Ishikawa (cell line): ENCODE measurements around the gene SPANXN4.

Experiments
- CEBPB ChIP-seq: IDR thresholded peaks from 2 replicates; pipeline ENCODE4 v1.6.1; 2012
- CREB1 ChIP-seq: IDR thresholded peaks from 2 replicates; pipeline ENCODE4 v1.6.1; 2012; ENCODE audit warnings: low read depth
- EGR1 ChIP-seq: IDR thresholded peaks from 2 replicates; pipeline ENCODE4 v1.6.1; 2012
- EP300 ChIP-seq: IDR thresholded peaks from 2 replicates; pipeline ENCODE4 v1.6.1; 2012; ENCODE audit warnings: borderline replicate concordance
- FOXM1 ChIP-seq: IDR thresholded peaks from 2 replicates; pipeline ENCODE4 v1.6.1; 2012; ENCODE audit warnings: low read depth, borderline replicate concordance
- NFIC ChIP-seq: IDR thresholded peaks from 2 replicates; pipeline ENCODE4 v1.6.1; 2012
- RAD21 ChIP-seq: IDR thresholded peaks from 2 replicates; pipeline ENCODE4 v1.6.1; 2012; ENCODE audit warnings: low read depth
- REST ChIP-seq: IDR thresholded peaks from 2 replicates; pipeline ENCODE4 v1.6.1; 2012; ENCODE audit warnings: low read depth, mild to moderate bottlenecking
- TAF1 ChIP-seq: IDR thresholded peaks from 2 replicates; pipeline ENCODE4 v1.6.1; 2012; ENCODE audit warnings: low read depth, mild to moderate bottlenecking
- TCF12 ChIP-seq: IDR thresholded peaks from 2 replicates; pipeline ENCODE4 v1.6.1; 2012; ENCODE audit warnings: low read depth
- TEAD4 ChIP-seq: IDR thresholded peaks from 2 replicates; pipeline ENCODE4 v1.6.1; 2012
- YY1 ChIP-seq: IDR thresholded peaks from 2 replicates; pipeline ENCODE4 v1.6.1; 2012; ENCODE audit warnings: low read depth
- ZBTB7A ChIP-seq: IDR thresholded peaks from 2 replicates; pipeline ENCODE4 v1.6.1; 2012; ENCODE audit warnings: low read depth
- TF ChIP-seq, protein P1 (sequence below): IDR thresholded peaks from 2 replicates; pipeline ENCODE4 v1.6.1; 2012
- TF ChIP-seq, protein P2 (sequence below): IDR thresholded peaks from 2 replicates; pipeline ENCODE4 v1.6.1; 2012

The SPANXN4 gene

GRCh38 chrX:142998447-142999198 lies 27.1 kb upstream of the SPANXN4 start:
- TF ChIP-seq CEBPB: no peak
- no peak for TF ChIP-seq TCF12
- TF ChIP-seq EP300: no peak
- TF ChIP-seq EGR1: no peak
- TF ChIP-seq TAF1: no peak

DNA sequence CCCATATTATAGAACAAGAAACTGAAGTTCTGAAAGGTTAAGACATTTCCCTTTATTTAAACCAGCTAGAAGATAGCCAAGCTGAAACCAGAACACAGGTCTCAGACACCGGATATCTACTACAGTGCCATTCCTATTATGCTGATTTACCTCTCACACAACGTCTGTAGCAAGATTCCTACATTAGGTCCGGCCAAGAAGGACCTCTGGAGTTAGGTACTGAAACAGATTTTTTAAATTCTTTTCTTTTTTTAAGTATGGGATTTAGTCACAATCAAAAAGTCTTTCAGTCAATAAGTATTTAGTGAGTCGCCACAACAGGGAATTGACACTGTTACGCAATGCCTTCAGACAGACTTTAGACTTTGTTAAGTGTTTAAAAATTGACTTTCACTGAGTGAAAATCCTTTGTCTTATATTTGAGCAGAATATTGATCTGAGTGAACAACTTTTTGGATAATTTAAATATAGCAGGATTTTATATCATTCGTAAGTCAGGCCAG lies 26.5 kb upstream of the SPANXN4 start:
- TF ChIP-seq CREB1 (no peak), RAD21 (no peak), YY1 (no peak)
- TF ChIP-seq, protein P1, sequence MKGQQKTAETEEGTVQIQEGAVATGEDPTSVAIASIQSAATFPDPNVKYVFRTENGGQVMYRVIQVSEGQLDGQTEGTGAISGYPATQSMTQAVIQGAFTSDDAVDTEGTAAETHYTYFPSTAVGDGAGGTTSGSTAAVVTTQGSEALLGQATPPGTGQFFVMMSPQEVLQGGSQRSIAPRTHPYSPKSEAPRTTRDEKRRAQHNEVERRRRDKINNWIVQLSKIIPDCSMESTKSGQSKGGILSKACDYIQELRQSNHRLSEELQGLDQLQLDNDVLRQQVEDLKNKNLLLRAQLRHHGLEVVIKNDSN: no peak

GRCh38 chrX:143002206-143002605 lies 23.5 kb upstream of the SPANXN4 start:
- TF ChIP-seq TAF1 (no peak), TEAD4 (no peak), TCF12 (no peak), REST (no peak), RAD21 (no peak), YY1 (no peak), EP300 (no peak), CREB1 (no peak), EGR1 (no peak), CEBPB (no peak), NFIC (no peak), FOXM1 (no peak), ZBTB7A (no peak)
- TF ChIP-seq, protein P1: no peak
- TF ChIP-seq, protein P2, sequence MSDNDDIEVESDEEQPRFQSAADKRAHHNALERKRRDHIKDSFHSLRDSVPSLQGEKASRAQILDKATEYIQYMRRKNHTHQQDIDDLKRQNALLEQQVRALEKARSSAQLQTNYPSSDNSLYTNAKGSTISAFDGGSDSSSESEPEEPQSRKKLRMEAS: no peak

GRCh38 chrX:143017272-143017671 lies 8.5 kb upstream of the SPANXN4 start:
- TF ChIP-seq EP300 (no peak), NFIC (no peak), CREB1 (no peak)

DNA sequence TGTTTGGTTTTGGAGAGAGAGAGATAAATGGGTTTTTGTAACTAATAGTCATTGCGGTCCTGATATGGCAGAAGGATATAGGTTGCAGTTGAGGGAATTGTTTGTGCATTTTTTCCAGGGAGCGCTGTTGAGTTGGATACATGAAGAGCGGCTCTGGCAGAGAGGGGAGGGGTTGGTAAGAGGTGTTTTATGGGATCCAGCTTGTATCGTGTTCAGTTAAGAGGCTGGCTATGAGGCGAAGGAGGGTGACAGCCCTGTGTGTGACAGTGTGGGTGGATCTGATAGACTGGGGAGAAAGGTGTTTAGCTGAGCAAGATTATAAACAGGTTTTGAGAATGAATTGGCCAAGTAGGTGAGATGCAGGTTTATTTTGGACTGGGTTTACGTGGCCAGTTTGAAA lies 1.5 kb downstream of the SPANXN4 start:
- TF ChIP-seq CEBPB (no peak), TAF1 (no peak), REST (no peak), TCF12 (no peak), YY1 (no peak), CREB1 (no peak), ZBTB7A (no peak), EGR1 (no peak), RAD21 (no peak), TEAD4 (no peak), NFIC (no peak), EP300 (no peak), FOXM1 (no peak)
- TF ChIP-seq, protein P1: no peak
- TF ChIP-seq, protein P2: no peak

DNA sequence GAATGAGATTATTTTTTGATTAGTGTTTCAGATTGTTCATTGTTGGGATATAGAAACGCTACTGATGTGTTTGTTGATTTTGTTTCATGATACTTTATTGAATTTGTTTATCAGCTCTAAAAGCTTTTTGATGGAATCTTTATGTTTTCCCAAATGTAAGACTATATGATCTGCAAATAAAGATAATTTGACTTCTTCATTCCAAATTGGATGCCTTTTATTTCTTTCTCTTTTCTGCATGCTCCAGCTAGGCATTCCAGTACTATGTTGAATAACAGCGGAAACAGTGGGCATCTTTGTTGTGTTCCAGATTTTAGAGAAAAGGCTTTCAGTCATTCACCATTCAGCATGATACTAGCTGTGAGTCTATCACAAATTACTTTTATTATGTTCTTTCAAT lies 21.8 kb downstream of the SPANXN4 start:
- TF ChIP-seq, protein P1: no peak
- TF ChIP-seq EP300 (no peak), ZBTB7A (no peak), NFIC (no peak), FOXM1 (no peak), TAF1 (no peak), YY1 (no peak), TCF12 (no peak), CEBPB (no peak), REST (no peak)
